A549 (cell line): ENCODE data around the gene CUL1. TPM values are rescaled to one million over a fixed set of nuclear protein-coding genes. Genes with fewer than 3 reads are reported as not detected.
A peak's percentile ranks its signal among the peaks of the same experiment; 100 is the strongest.

ENCODE experiments used
- ATAC-seq, 2 experiments: fragments of 200-7000 bp in 1 of 2; fragments of >200 bp in 1 of 2; cut with Nextera tagmentation in 1 of 2; cut with Tn5 transposase in 1 of 2; 3 replicates each; pipeline versions ENCODE4 v1.8.0 to v1.9.1; 2018 to 2020; ENCODE audit warnings: mild to moderate bottlenecking in 1 of 2, moderate library complexity in 1 of 2
- CTCF ChIA-PET: fragments of 300-600 bp; sonication (Branson Sonifier 250); formaldehyde crosslinking; extraction: SDS; loops from one replicate; lab custom pipeline; 2021; ENCODE audit warnings: antibody characterized with exemption, inconsistent platforms; lab: Yijun Ruan, JAX
- POLR2A ChIA-PET: fragments of 350-600 bp; formaldehyde crosslinking; extraction: SDS; loops from one replicate; lab custom pipeline; 2021; ENCODE audit warnings: antibody characterized with exemption, inconsistent platforms; lab: Yijun Ruan, JAX
- DNase-seq, 2 experiments: peaks; one replicate each; pipeline versions ENCODE4 v3.0.0 to v3.0.0-alpha.2; 2011 to 2016; ENCODE audit warnings: low read depth in 1 of 2, low spot score in 1 of 2
- FAIRE-seq: peaks from 2 replicates; lab custom pipeline; 2011; peaks lifted over from hg19 to GRCh38; lab: Jason Lieb, UNC
- H3K27ac ChIP-seq, 2 experiments: fragments of >200 bp; sonication (Bioruptor Twin); formaldehyde crosslinking; 3 replicates each; pipeline ENCODE4 v1.5.1; 2016 to 2017
- H3K4me1 ChIP-seq: fragments of >200 bp; sonication (Bioruptor Twin); formaldehyde crosslinking; 3 replicates; pipeline ENCODE4 v1.6.1; 2016
- H3K4me2 ChIP-seq: fragments of >200 bp; sonication (Bioruptor Twin); formaldehyde crosslinking; 3 replicates; pipeline ENCODE4 v1.6.1; 2016
- H3K4me3 ChIP-seq: fragments of >200 bp; sonication (Bioruptor Twin); formaldehyde crosslinking; 3 replicates; pipeline ENCODE4 v1.5.1; 2016
- H3K9me3 ChIP-seq: fragments of >200 bp; sonication (Bioruptor Twin); formaldehyde crosslinking; 3 replicates; pipeline ENCODE4 v1.6.1; 2016
- BHLHE40 ChIP-seq: IDR thresholded peaks from 2 replicates; pipeline ENCODE4 v1.6.1; 2012; ENCODE audit warnings: low read depth, low read length, inconsistent platforms
- EHMT2 ChIP-seq: fragments of 200-600 bp; sonication (generic); IDR thresholded peaks from 2 replicates; pipeline ENCODE4 v1.6.1; 2016; ENCODE audit warnings: antibody characterized with exemption, low read depth, mild to moderate bottlenecking, moderate library complexity
- ELK1 ChIP-seq: fragments of 150-350 bp; IDR thresholded peaks from 2 replicates; pipeline ENCODE4 v1.6.1; 2014; ENCODE audit warnings: low read depth, mild to moderate bottlenecking, low read length
- EP300 ChIP-seq, 2 experiments: fragments of >200 bp; sonication (Bioruptor Twin); formaldehyde crosslinking; IDR thresholded peaks; 2 replicates in 1 of 2; 3 replicates in 1 of 2; pipeline ENCODE4 v1.6.1; 2016 to 2017
- FOSL2 ChIP-seq, 2 experiments: fragments of 450-650 bp in 1 of 2; fragments of >200 bp in 1 of 2; sonication (Bioruptor Twin) in 1 of 2; formaldehyde crosslinking; IDR thresholded peaks; 2 replicates each; pipeline versions ENCODE4 v1.5.0 to v1.6.1; 2016 to 2020; ENCODE audit warnings: mild to moderate bottlenecking in 1 of 2, moderate library complexity in 1 of 2
- HEYL ChIP-seq: fragments of 250-450 bp; sonication (Bioruptor Pico); IDR thresholded peaks from 2 replicates; pipeline ENCODE4 v1.8.0; 2021; ENCODE audit warnings: mild to moderate bottlenecking, moderate library complexity
- HMGXB4 ChIP-seq: fragments of 250-450 bp; sonication (Bioruptor Pico); IDR thresholded peaks from 2 replicates; pipeline ENCODE4 v1.5.0; 2021; ENCODE audit warnings: mild to moderate bottlenecking, moderate library complexity, borderline replicate concordance
- HOXA7 ChIP-seq: fragments of 250-450 bp; sonication (Bioruptor Pico); IDR thresholded peaks from 2 replicates; pipeline ENCODE4 v1.5.0; 2020; ENCODE audit warnings: mild to moderate bottlenecking, moderate library complexity
- HOXB5 ChIP-seq: fragments of 250-450 bp; sonication (Bioruptor Pico); IDR thresholded peaks from 2 replicates; pipeline ENCODE4 v1.5.0; 2020; ENCODE audit warnings: mild to moderate bottlenecking, moderate library complexity
- JUN ChIP-seq, 2 experiments: fragments of >200 bp; sonication (Bioruptor Twin); formaldehyde crosslinking; IDR thresholded peaks; 2 replicates in 1 of 2; 3 replicates in 1 of 2; pipeline ENCODE4 v1.6.1; 2016 to 2017
- MAFK ChIP-seq: fragments of 450-650 bp; IDR thresholded peaks from 2 replicates; pipeline ENCODE4 v1.6.1; 2014; ENCODE audit not compliant: partially characterized antibody
- MAX ChIP-seq: IDR thresholded peaks from 2 replicates; pipeline ENCODE4 v1.6.1; 2012
- NFE2L2 ChIP-seq: fragments of 150-350 bp; conservative IDR thresholded peaks from 2 replicates; pipeline ENCODE4 v1.6.1; 2014; ENCODE audit warnings: low read length
- NPAS2 ChIP-seq: fragments of 250-450 bp; sonication (Bioruptor Pico); IDR thresholded peaks from 2 replicates; pipeline ENCODE4 v1.8.0; 2022; ENCODE audit warnings: mild to moderate bottlenecking, moderate library complexity, borderline replicate concordance
- NR3C1 ChIP-seq: fragments of >200 bp; sonication (Bioruptor Twin); formaldehyde crosslinking; IDR thresholded peaks from 3 replicates; pipeline ENCODE4 v1.6.1; 2017
- PBX3 ChIP-seq: IDR thresholded peaks from 2 replicates; pipeline ENCODE4 v1.6.1; 2012
- POLR2AphosphoS2 ChIP-seq: conservative IDR thresholded peaks from 2 replicates; pipeline ENCODE4 v1.6.1; 2012; ENCODE audit warnings: low read length, improper control_type of control experiment, inconsistent platforms
- RNF2 ChIP-seq: fragments of 200-600 bp; sonication (generic); IDR thresholded peaks from 2 replicates; pipeline ENCODE4 v1.6.1; 2016; ENCODE audit warnings: low read depth, mild to moderate bottlenecking, antibody characterized with exemption, moderate library complexity, borderline replicate concordance
- SREBF2 ChIP-seq: fragments of 450-650 bp; IDR thresholded peaks from 2 replicates; pipeline ENCODE4 v1.6.1; 2014; ENCODE audit warnings: mild to moderate bottlenecking, moderate library complexity
- TP53 ChIP-seq: fragments of 250-450 bp; sonication (Bioruptor Pico); IDR thresholded peaks from 2 replicates; pipeline ENCODE4 v1.5.0; 2021; ENCODE audit warnings: mild to moderate bottlenecking, moderate library complexity
- WGBS: methylation state at CpG from one replicate; pipeline ENCODE4 v1.1.6; 2017; ENCODE audit errors: missing lambda C conversion rate; 5-methylcytosine and 5-hydroxymethylcytosine counted together
- polyA plus RNA-seq, 4 experiments: library from polyadenylated mRNA; depleted of rRNA in 3 of 4; stranded (reverse); fragments of >200 nt; fragmentation: RNase III in 1 of 4; extraction: RNeasy Plus Mini Kit Qiagen cat#74134 plus additional on column Dnase treatment in 1 of 4; gene quantifications; 2 replicates in 3 of 4; 3 replicates in 1 of 4; pipeline ENCODE4 v1.2.3, GENCODE V29; 2011 to 2017
- TF ChIP-seq, protein P1 (sequence below): IDR thresholded peaks from 2 replicates; pipeline ENCODE4 v1.6.1; 2012; ENCODE audit warnings: low read depth, borderline replicate concordance
- TF ChIP-seq, protein P2 (sequence below): fragments of >200 bp; sonication (Bioruptor Twin); formaldehyde crosslinking; IDR thresholded peaks from 3 replicates; pipeline ENCODE4 v1.6.1; 2016

Gene CUL1
- polyA plus RNA-seq, 2 of the 4 experiments (the other 2 are of a cell fraction) = 57.9 to 70.6 TPM

DNA sequence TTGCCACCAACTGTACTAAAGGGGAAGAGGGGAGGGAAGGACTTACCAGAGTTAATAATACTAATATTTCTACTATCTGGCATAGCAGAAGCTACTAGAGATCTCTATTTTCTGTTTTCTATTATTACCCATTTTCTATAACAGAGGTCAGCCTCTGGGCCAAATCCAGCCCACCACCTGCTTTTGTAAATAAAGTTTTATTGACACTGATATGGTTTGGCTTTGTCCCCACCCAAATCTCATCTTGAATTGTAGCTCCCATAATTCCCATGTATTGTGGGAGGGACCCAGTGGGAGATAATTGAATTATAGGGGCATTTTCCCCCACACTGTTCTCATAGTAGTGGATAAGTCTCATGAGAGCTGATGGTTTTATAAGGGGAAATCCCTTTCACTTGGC is 45.9 kb upstream of the CUL1 start:
- TF ChIP-seq NPAS2 (no peak), MAX (no peak), TP53 (CRISPR knock-in tag) (no peak), HOXA7 (CRISPR knock-in tag) (no peak), ELK1 (no peak)
- TF ChIP-seq, protein P1, sequence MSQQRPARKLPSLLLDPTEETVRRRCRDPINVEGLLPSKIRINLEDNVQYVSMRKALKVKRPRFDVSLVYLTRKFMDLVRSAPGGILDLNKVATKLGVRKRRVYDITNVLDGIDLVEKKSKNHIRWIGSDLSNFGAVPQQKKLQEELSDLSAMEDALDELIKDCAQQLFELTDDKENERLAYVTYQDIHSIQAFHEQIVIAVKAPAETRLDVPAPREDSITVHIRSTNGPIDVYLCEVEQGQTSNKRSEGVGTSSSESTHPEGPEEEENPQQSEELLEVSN = no peak
- H3K27ac ChIP-seq = no peak overlapping the region
- FAIRE-seq (no peak), DNase-seq (no peak), ATAC-seq (no peak)
- peaks cover 2% of the 10 kb centered on the region; the same call in 1 of the 3 replicates for H3K4me1 ChIP-seq
- H3K9me3 ChIP-seq = no peaks in the 10 kb centered on the region
- H3K4me2 ChIP-seq = no peak overlapping the region
- H3K4me3 ChIP-seq = no peak overlapping the region
- ChIA-PET POLR2A (no interaction called here), CTCF (interaction anchor here (1.4 kb wide), 1 partner anchor 11 kb away, joined by 3 read pairs; no protein-coding TSS in a partner anchor)

GRCh38 chr7:148657929-148658328 is 40.8 kb upstream of the CUL1 start:
- POLR2A ChIA-PET = no interaction called here
- no peak overlapping the region for H3K4me2 ChIP-seq
- H3K4me3 ChIP-seq = no peak overlapping the region
- ATAC-seq (no peak), DNase-seq (no peak), FAIRE-seq (no peak)
- TF ChIP-seq POLR2AphosphoS2 (no peak), MAFK (peak; percentile 34)
- CTCF ChIA-PET = interaction anchor here (1.2 kb wide), 1 partner anchor 17 kb away, joined by 3 read pairs; no protein-coding TSS in a partner anchor
- 9% methylated on average over 4 of the region's 4 CpGs for WGBS
- no peak overlapping the region for H3K27ac ChIP-seq
- no peaks in the 10 kb centered on the region for H3K4me1 ChIP-seq
- no peaks in the 10 kb centered on the region for H3K9me3 ChIP-seq

DNA sequence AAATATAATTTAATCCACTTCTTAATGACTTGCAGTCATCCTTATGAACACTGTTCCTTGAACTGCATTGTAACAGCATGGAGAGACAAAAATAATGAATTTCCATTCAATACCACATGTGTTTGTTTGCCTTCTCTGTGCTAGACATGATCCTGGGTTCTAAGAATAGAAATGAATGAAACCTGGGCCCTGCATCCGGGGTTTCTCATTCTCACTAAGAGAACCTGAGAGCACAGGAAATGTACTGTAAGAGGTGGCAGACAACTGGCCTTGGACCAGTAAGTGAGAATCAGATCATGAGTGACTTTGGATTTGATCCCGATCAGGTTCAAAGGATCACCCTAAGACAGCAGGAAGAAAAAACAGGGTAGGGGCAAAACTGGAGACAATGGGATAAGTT is 37.2 kb upstream of the CUL1 start:
- H3K9me3 ChIP-seq = no peaks in the 10 kb centered on the region
- H3K4me2 ChIP-seq = no peak overlapping the region
- FAIRE-seq (no peak), DNase-seq (no peak), ATAC-seq (no peak)
- H3K4me1 ChIP-seq = no peaks in the 10 kb centered on the region
- H3K4me3 ChIP-seq = no peak overlapping the region
- ChIA-PET CTCF (no interaction called here), POLR2A (no interaction called here)
- no peak for TF ChIP-seq FOSL2 (IDR thresholded peaks at IDR 0.05)
- no peak for TF ChIP-seq FOSL2 (CRISPR knock-in tag; IDR thresholded peaks at IDR 0.05)
- TF ChIP-seq BHLHE40 = no peak
- TF ChIP-seq, protein P2, sequence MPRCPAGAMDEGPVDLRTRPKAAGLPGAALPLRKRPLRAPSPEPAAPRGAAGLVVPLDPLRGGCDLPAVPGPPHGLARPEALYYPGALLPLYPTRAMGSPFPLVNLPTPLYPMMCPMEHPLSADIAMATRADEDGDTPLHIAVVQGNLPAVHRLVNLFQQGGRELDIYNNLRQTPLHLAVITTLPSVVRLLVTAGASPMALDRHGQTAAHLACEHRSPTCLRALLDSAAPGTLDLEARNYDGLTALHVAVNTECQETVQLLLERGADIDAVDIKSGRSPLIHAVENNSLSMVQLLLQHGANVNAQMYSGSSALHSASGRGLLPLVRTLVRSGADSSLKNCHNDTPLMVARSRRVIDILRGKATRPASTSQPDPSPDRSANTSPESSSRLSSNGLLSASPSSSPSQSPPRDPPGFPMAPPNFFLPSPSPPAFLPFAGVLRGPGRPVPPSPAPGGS = no peak
- TF ChIP-seq HMGXB4 = no peak
- TF ChIP-seq ELK1 = no peak
- TF ChIP-seq EP300 (IDR thresholded peaks at IDR 0.05) = no peak
- TF ChIP-seq PBX3 = no peak
- TF ChIP-seq RNF2 = no peak
- TF ChIP-seq SREBF2 = no peak
- TF ChIP-seq JUN (IDR thresholded peaks at IDR 0.05) = no peak
- TF ChIP-seq NR3C1 = no peak
- TF ChIP-seq EHMT2 = no peak
- no peak for TF ChIP-seq MAFK
- no peak for TF ChIP-seq NFE2L2
- TF ChIP-seq HOXB5 (CRISPR knock-in tag) = no peak
- no peak for TF ChIP-seq HEYL (CRISPR knock-in tag)
- 62% methylated on average over 2 of the region's 2 CpGs for WGBS
- no peak overlapping the region for H3K27ac ChIP-seq
